Tibial artery (tissue), 4 donors: ENCODE measurements around the gene SIL1.

ENCODE experiments used
- DNase-seq, 2 donors: peaks; one replicate each; pipeline ENCODE4 v3.0.0-alpha.2; 2019
- H3K27ac ChIP-seq, 2 donors: fragments of 200-600 bp; sonication (generic) in 1 of 2; 1 replicate in 1 of 2; 2 replicates in 1 of 2; pipeline ENCODE4 v1.5.1; 2018 to 2019; ENCODE audit warnings: mild to moderate bottlenecking in 1 of 2
- H3K27me3 ChIP-seq, 2 donors: fragments of 200-600 bp; sonication (generic) in 1 of 2; one replicate each; pipeline versions ENCODE4 v1.5.1 to v1.6.0; 2016 to 2019
- H3K36me3 ChIP-seq, 3 donors: fragments of 200-600 bp; sonication (generic) in 2 of 3; one replicate each; pipeline ENCODE4 v1.5.1; 2016 to 2019; ENCODE audit warnings: mild to moderate bottlenecking in 2 of 3
- H3K4me1 ChIP-seq, 4 donors: fragments of 200-600 bp; sonication (generic) in 2 of 4; 1 replicate in 3 of 4; 2 replicates in 1 of 4; pipeline ENCODE4 v1.5.1; 2016 to 2019
- H3K4me3 ChIP-seq, 2 donors: fragments of 200-600 bp; sonication (generic) in 1 of 2; 1 replicate in 1 of 2; 2 replicates in 1 of 2; pipeline ENCODE4 v1.5.1; 2018 to 2019; ENCODE audit warnings: mild to moderate bottlenecking in 2 of 2
- H3K9me3 ChIP-seq, 3 donors: fragments of 200-600 bp; sonication (generic) in 1 of 3; one replicate each; pipeline ENCODE4 v1.5.1; 2016 to 2019
- CTCF ChIP-seq, 2 experiments: fragments of 200-600 bp in 1 of 2; fragments of 450-650 bp in 1 of 2; IDR thresholded peaks; one replicate each; pipeline ENCODE4 v1.5.1; 2017 to 2019; ENCODE audit warnings: antibody characterized with exemption in 2 of 2, mild to moderate bottlenecking in 1 of 2, moderate library complexity in 1 of 2
- intact Hi-C: fragments of 100-400 bp; cut with DNase I; formaldehyde crosslinking; loops from one replicate; pipeline ENCODE4 v1.15.0; 2023; ENCODE audit warnings: low total_unique reads

Gene SIL1

GRCh38 chr5:139141446-139142204, 56.5 kb downstream of the SIL1 start:
- Histone ChIP-seq H3K27me3 (no peaks in the 10 kb centered on the region), H3K27ac (peak overlapping the region; percentile 59 to 69), H3K36me3 (no peaks in the 10 kb centered on the region), H3K4me1 (peaks cover 0 to 60% (median 46%) of the 10 kb centered on the region in 4 donors), H3K9me3 (no peaks in the 10 kb centered on the region), H3K4me3 (no peak overlapping the region)
- intact Hi-C loops: no loop called here
- TF ChIP-seq CTCF (IDR thresholded peaks at IDR 0.05): no peak
- DNase-seq: peak in 1 of 2 donors; percentile 84

- intact Hi-C loops: no loop called here
- no peaks in the 10 kb centered on the region for H3K27me3 ChIP-seq
- no peak for TF ChIP-seq CTCF (IDR thresholded peaks at IDR 0.05)
- no peak overlapping the region for H3K4me3 ChIP-seq
- peak overlapping the region; percentile 59 to 69 for H3K27ac ChIP-seq
- H3K9me3 ChIP-seq: no peaks in the 10 kb centered on the region
- peak in 1 of 2 donors; percentile 36 for DNase-seq
- H3K4me1 ChIP-seq: peaks cover 0 to 60% (median 46%) of the 10 kb centered on the region in 4 donors
- no peaks in the 10 kb centered on the region for H3K36me3 ChIP-seq
These were observed 57.5 kb downstream of the SIL1 start for GRCh38 chr5:139140591-139141071.

GRCh38 chr5:139138809-139139208, 59.4 kb downstream of the SIL1 start:
- Histone ChIP-seq H3K4me1 (peaks cover 0 to 72% (median 47%) of the 10 kb centered on the region in 4 donors), H3K36me3 (no peaks in the 10 kb centered on the region), H3K4me3 (no peak overlapping the region), H3K27ac (peak overlapping the region; percentile 9 to 69), H3K9me3 (no peaks in the 10 kb centered on the region), H3K27me3 (no peaks in the 10 kb centered on the region)
- no peak for DNase-seq
- intact Hi-C loops: loop anchor here (5.0 kb wide), 1 partner anchor 58 kb away; the partner anchor contains the start of gene SIL1
- TF ChIP-seq CTCF (IDR thresholded peaks at IDR 0.05): no peak

- Histone ChIP-seq H3K9me3 (no peaks in the 10 kb centered on the region), H3K27me3 (no peaks in the 10 kb centered on the region), H3K27ac (peak overlapping the region; percentile 9 to 69), H3K4me1 (peaks cover 0 to 76% (median 50%) of the 10 kb centered on the region in 4 donors), H3K4me3 (no peak overlapping the region), H3K36me3 (no peaks in the 10 kb centered on the region)
- DNase-seq: no peak
- TF ChIP-seq CTCF (IDR thresholded peaks at IDR 0.05): no peak
- intact Hi-C loops: loop anchor here (5.0 kb wide), 1 partner anchor 59 kb away; the partner anchor contains the start of gene SIL1
These were observed 60.1 kb downstream of the SIL1 start for GRCh38 chr5:139138109-139138508.

- Histone ChIP-seq H3K9me3 (no peaks in the 10 kb centered on the region), H3K4me1 (peaks cover 0 to 77% (median 53%) of the 10 kb centered on the region in 4 donors), H3K4me3 (no peak overlapping the region), H3K36me3 (no peaks in the 10 kb centered on the region), H3K27me3 (no peaks in the 10 kb centered on the region), H3K27ac (no peak overlapping the region)
- intact Hi-C loops: loop anchor here (5.0 kb wide), 1 partner anchor 60 kb away; the partner anchor contains the start of gene SIL1
- no peak for TF ChIP-seq CTCF (IDR thresholded peaks at IDR 0.05)
- DNase-seq: no peak
These were observed 60.5 kb downstream of the SIL1 start for GRCh38 chr5:139137697-139138096.
